ENCODE measurements around the gene LCE3A. TPM values are rescaled to one million over a fixed set of nuclear protein-coding genes. Genes with fewer than 3 reads are reported as not detected.
A peak's percentile ranks its signal among the peaks of the same experiment; 100 is the strongest.

The LCE3A gene
- polyA plus RNA-seq, 2 of the 4 experiments (the other 2 are of a cell fraction) = not detected

DNA sequence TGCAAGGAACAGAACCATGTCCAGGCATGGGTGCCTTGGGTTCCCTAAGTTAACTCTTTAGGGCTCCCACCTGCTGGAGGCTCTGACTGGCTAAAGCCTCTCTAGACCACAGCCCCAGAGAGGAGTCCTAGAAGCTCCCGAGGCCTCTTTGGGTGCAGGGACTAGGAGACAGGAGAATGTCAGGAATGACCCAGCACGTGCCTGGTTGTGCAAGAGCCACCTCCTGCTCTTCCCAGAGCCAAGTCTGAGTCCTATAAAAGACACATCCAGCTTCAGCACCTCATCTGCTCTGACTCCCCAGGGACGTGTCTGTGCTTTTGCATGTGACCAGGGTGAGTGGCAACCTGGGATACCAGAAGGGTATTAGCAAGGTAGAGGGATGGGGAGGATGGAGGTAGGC is 40.2 kb upstream of the LCE3A start, which contains the start of gene LCE2D:
Gene LCE2D, plus strand, starts transcription at position 283 of the 400 bp plus-strand sequence. CDS start 726 bp downstream, outside the sequence.
- no peak for FAIRE-seq
- TF ChIP-seq RAD21 (conservative IDR thresholded peaks at IDR 0.05 in 1 of 2, IDR thresholded peaks at IDR 0.05 in 1 of 2) (no peak), EHMT2 (IDR thresholded peaks at IDR 0.05; ENCODE audit: low read depth) (no peak)
- no peak for DNase-seq (ENCODE audit: low read depth in 1 of 2, low spot score in 1 of 2)
- ChIA-PET POLR2A (no interaction called here), CTCF (interaction anchor here (1.4 to 4.0 kb wide), 3 partner anchors 9 to 208 kb away, joined by 3 to 37 read pairs (median 4); no protein-coding TSS in a partner anchor)
- Histone ChIP-seq H3K4me1 (no peaks in the 10 kb centered on the region), H3K4me2 (no peak within 1 kb of the TSS), H3K27ac (no peak within 1 kb of the TSS), H3K9me3 (no peaks in the 10 kb centered on the region), H3K4me3 (no peak within 1 kb of the TSS)
- ATAC-seq = no peak
- WGBS (ENCODE audit: missing lambda C conversion rate) = 0% methylated on average over 3 of the region's 3 CpGs

DNA sequence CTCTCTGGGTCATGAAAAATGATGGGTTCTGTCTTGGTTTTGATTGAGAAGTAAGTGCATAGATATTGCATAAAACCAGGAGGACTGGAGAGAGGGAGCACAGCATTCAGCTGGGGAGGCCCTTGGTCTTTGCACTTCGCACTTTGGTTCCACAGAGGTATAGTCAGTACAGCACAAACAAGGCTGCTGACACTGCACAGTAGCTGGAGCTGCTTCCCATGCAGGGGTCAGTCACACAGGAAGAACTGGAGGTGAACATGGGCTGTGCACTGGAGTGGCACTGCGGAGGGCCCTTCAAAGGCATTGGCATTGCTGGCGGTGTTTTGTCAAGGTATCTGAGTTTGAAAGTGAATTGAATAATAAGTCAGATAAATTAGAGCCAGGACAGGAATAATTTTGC is 35.7 kb upstream of the LCE3A start:
- H3K27ac ChIP-seq = no peak overlapping the region
- H3K9me3 ChIP-seq = no peaks in the 10 kb centered on the region
- H3K4me1 ChIP-seq = no peaks in the 10 kb centered on the region
- no peak overlapping the region for H3K4me2 ChIP-seq
- H3K4me3 ChIP-seq = no peak overlapping the region
- ATAC-seq (no peak), DNase-seq (ENCODE audit: low read depth in 1 of 2, low spot score in 1 of 2) (no peak), FAIRE-seq (no peak)
- ChIA-PET CTCF (interaction anchor here (1.5 kb wide), 1 partner anchor 267 kb away, joined by 6 read pairs; no protein-coding TSS in a partner anchor), POLR2A (no interaction called here)
- 38% methylated on average over 3 of the region's 3 CpGs for WGBS (ENCODE audit: missing lambda C conversion rate)
- TF ChIP-seq, protein P1, sequence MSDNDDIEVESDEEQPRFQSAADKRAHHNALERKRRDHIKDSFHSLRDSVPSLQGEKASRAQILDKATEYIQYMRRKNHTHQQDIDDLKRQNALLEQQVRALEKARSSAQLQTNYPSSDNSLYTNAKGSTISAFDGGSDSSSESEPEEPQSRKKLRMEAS (IDR thresholded peaks at IDR 0.05) = no peak
- no peak for TF ChIP-seq BHLHE40 (IDR thresholded peaks at IDR 0.05; ENCODE audit: low read depth, low read length)
- TF ChIP-seq MAZ (IDR thresholded peaks at IDR 0.05; ENCODE audit: borderline replicate concordance, low read depth, low read length) = no peak
- TF ChIP-seq TFCP2L1 (CRISPR knock-in tag; IDR thresholded peaks at IDR 0.05) = no peak
- TF ChIP-seq POLR2A (IDR thresholded peaks at IDR 0.05; ENCODE audit: low read length) = no peak

DNA sequence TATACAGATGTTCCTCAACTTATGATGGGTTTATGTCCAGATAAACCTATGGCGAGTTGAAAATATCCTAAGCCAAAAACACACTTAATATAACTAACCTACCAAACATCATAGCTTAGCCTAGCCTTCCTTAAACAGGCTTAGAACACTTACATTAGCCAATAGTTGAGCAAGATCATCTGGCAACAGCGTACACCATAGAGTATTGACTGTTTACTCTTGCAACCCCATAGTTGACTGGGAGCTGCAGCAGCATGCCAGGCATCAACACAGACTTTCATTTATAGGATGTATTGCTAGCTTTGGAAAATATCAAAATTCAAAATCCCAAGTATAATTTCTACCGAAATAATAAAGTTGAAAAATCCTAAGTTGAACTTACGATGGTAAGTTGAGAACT is 34.8 kb upstream of the LCE3A start:
- Histone ChIP-seq H3K4me3 (no peak overlapping the region), H3K27ac (no peak overlapping the region), H3K4me2 (no peak overlapping the region), H3K9me3 (no peaks in the 10 kb centered on the region), H3K4me1 (no peaks in the 10 kb centered on the region)
- TF ChIP-seq JUN (IDR thresholded peaks at IDR 0.05) (no peak), ZC3H11A (IDR thresholded peaks at IDR 0.05) (no peak), CBX2 (IDR thresholded peaks at IDR 0.05; ENCODE audit: borderline replicate concordance, low read depth) (no peak), RARB (CRISPR knock-in tag; IDR thresholded peaks at IDR 0.05) (no peak)
- TF ChIP-seq, protein P2, sequence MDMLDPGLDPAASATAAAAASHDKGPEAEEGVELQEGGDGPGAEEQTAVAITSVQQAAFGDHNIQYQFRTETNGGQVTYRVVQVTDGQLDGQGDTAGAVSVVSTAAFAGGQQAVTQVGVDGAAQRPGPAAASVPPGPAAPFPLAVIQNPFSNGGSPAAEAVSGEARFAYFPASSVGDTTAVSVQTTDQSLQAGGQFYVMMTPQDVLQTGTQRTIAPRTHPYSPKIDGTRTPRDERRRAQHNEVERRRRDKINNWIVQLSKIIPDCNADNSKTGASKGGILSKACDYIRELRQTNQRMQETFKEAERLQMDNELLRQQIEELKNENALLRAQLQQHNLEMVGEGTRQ (IDR thresholded peaks at IDR 0.05) = no peak
- WGBS (ENCODE audit: missing lambda C conversion rate) = 18% methylated on average over 4 of the region's 4 CpGs
- ChIA-PET POLR2A (no interaction called here), CTCF (interaction anchor here (1.1 to 1.5 kb wide), 4 partner anchors 9 to 563 kb away, joined by 3 to 6 read pairs (median 3); no protein-coding TSS in a partner anchor)
- ATAC-seq (no peak), FAIRE-seq (no peak), DNase-seq (ENCODE audit: low read depth in 1 of 2, low spot score in 1 of 2) (no peak)

DNA sequence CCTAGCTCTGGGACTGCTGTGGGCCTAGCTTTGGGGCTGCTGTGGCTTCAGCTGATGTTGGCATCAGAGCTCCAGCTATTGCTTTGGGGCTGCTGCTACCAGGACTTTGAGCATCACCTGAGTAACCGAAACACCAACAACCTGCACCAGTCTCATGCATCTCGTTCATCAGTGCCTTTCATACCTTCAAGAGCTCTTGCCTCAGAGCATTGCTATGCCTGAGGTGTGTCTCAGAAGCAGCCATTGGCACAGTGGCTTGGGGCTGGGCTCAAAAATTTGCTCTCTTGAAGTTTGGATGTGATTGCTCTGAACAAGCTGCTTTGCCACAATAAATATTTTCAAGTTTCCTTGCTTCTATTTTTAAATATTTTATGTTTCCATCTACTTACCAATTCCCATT is 33.6 kb upstream of the LCE3A start:
- no peaks in the 10 kb centered on the region for H3K9me3 ChIP-seq
- FAIRE-seq = no peak
- WGBS (ENCODE audit: missing lambda C conversion rate) = 9% methylated on average over 2 of the region's 2 CpGs
- no peak overlapping the region for H3K27ac ChIP-seq
- ATAC-seq = no peak
- no peak overlapping the region for H3K4me2 ChIP-seq
- TF ChIP-seq RAD21 (conservative IDR thresholded peaks at IDR 0.05 in 1 of 2, IDR thresholded peaks at IDR 0.05 in 1 of 2) (no peak), PHF8 (IDR thresholded peaks at IDR 0.05; ENCODE audit: borderline replicate concordance, low read depth) (no peak)
- ChIA-PET CTCF (interaction anchor here (0.9 to 4.6 kb wide), 4 partner anchors 9 to 263 kb away, joined by 3 to 34 read pairs (median 4); no protein-coding TSS in a partner anchor), POLR2A (no interaction called here)
- no peak overlapping the region for H3K4me3 ChIP-seq
- no peaks in the 10 kb centered on the region for H3K4me1 ChIP-seq
- DNase-seq (ENCODE audit: low read depth in 1 of 2, low spot score in 1 of 2) = no peak

DNA sequence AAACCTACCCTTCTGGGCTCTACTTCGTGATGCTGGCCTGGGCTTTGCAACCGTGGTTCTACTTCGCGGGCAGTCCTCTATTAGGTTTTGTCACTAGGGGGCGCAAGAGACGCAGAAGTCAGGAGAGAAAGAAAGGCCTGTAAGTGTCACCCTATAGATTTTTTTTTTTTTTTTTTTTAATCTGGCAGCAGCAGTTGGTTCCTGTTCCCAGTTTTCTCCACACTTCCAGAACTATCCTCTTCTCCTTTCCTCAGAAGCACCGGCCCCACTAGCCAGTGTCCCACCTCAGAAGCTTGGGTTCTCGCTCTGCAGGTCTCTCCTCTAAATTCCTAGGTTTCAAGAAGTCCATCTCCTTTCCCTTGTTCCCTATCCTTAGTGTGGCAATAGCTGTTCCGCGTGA is 31.2 kb upstream of the LCE3A start:
- no peak overlapping the region for H3K27ac ChIP-seq
- H3K4me2 ChIP-seq = 0 out of 3 replicates have a peak overlapping the region, but pooled peaks have one; percentile 28
- DNase-seq (ENCODE audit: low read depth in 1 of 2, low spot score in 1 of 2) (peak; percentile 47 to 62), ATAC-seq (peak; percentile 88 to 95), FAIRE-seq (no peak)
- ChIA-PET POLR2A (no interaction called here), CTCF (interaction anchor here (0.6 to 4.6 kb wide), 39 partner anchors 9 to 1944 kb away, joined by 3 to 37 read pairs (median 3); partner anchors contain the start of genes LCE2C and LCE2D)
- 25% methylated on average over 10 of the region's 10 CpGs for WGBS (ENCODE audit: missing lambda C conversion rate)
- no peaks in the 10 kb centered on the region for H3K4me1 ChIP-seq
- TF ChIP-seq CHD2 (IDR thresholded peaks at IDR 0.05; ENCODE audit: low read length, partially characterized antibody) (no peak), SMC3 (IDR thresholded peaks at IDR 0.05) (peak; percentile 58), RAD21 (conservative IDR thresholded peaks at IDR 0.05 in 1 of 2, IDR thresholded peaks at IDR 0.05 in 1 of 2) (peak; percentile 61 to 69)
- TF ChIP-seq, protein P3, sequence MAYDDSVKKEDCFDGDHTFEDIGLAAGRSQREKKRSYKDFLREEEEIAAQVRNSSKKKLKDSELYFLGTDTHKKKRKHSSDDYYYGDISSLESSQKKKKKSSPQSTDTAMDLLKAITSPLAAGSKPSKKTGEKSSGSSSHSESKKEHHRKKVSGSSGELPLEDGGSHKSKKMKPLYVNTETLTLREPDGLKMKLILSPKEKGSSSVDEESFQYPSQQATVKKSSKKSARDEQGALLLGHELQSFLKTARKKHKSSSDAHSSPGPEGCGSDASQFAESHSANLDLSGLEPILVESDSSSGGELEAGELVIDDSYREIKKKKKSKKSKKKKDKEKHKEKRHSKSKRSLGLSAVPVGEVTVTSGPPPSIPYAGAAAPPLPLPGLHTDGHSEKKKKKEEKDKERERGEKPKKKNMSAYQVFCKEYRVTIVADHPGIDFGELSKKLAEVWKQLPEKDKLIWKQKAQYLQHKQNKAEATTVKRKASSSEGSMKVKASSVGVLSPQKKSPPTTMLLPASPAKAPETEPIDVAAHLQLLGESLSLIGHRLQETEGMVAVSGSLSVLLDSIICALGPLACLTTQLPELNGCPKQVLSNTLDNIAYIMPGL (CRISPR knock-in tag; IDR thresholded peaks at IDR 0.05; ENCODE audit: borderline replicate concordance) = no peak
- TF ChIP-seq, protein P1 (IDR thresholded peaks at IDR 0.05) = no peak
- TF ChIP-seq, protein P4, sequence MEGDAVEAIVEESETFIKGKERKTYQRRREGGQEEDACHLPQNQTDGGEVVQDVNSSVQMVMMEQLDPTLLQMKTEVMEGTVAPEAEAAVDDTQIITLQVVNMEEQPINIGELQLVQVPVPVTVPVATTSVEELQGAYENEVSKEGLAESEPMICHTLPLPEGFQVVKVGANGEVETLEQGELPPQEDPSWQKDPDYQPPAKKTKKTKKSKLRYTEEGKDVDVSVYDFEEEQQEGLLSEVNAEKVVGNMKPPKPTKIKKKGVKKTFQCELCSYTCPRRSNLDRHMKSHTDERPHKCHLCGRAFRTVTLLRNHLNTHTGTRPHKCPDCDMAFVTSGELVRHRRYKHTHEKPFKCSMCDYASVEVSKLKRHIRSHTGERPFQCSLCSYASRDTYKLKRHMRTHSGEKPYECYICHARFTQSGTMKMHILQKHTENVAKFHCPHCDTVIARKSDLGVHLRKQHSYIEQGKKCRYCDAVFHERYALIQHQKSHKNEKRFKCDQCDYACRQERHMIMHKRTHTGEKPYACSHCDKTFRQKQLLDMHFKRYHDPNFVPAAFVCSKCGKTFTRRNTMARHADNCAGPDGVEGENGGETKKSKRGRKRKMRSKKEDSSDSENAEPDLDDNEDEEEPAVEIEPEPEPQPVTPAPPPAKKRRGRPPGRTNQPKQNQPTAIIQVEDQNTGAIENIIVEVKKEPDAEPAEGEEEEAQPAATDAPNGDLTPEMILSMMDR (IDR thresholded peaks at IDR 0.05) = peak; percentile 68
- H3K9me3 ChIP-seq = no peaks in the 10 kb centered on the region
- no peak overlapping the region for H3K4me3 ChIP-seq
